ENCODE measurements around the gene CDC7. TPM values are rescaled to one million over a fixed set of nuclear protein-coding genes. Genes with fewer than 3 reads are reported as not detected.
"Not testable (repeated sequence)": the region's sequence is repeated elsewhere in the genome, so short reads cannot be mapped to it uniquely, and the experiment has no call there.

CDC7 gene
- total RNA-seq, 1 donor from 2014 or later = 0.95 TPM

- intact Hi-C loops (cut with DNase I) = no loop called here
- no peak for DNase-seq (ENCODE audit: missing footprints)
- no peak for ATAC-seq
Measured at GRCh38 chr1:91505086-91505485, 4.4 kb downstream of the CDC7 start.

DNA sequence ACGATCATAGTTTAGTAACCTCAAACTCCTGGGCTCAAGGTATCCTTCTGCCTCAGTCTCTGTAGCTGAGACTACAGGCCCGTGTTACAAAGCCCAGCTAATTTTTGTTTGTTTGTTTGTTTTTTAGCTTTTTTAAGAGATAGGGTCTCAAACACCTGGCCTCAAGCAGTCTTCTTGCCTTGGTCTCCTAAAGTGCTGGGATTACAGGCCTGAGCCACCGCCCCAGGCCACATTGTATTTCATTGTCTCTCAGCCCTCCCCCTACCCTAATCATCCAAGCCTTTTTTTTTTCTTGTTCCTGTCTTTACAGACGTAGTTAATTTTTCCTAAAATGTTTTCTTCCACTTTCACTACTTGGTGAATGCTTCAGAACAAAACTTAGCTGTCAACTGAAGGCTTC, 5.4 kb downstream of the CDC7 start:
- intact Hi-C loops (cut with DNase I) = no loop called here
- ATAC-seq = no peak
- DNase-seq (ENCODE audit: missing footprints) = no peak

GRCh38 chr1:91507328-91507727, 6.7 kb downstream of the CDC7 start:
- DNase-seq (ENCODE audit: missing footprints) = no peak
- intact Hi-C loops (cut with DNase I) = no loop called here
- ATAC-seq = no peak

- DNase-seq (ENCODE audit: missing footprints) = no peak
- ATAC-seq = no peak
- intact Hi-C loops (cut with DNase I) = loop anchor here (1.0 to 5.0 kb wide), 4 partner anchors 322 to 782 kb away; partner anchors contain the start of gene TGFBR3
Measured at GRCh38 chr1:91510754-91511153, 10.1 kb downstream of the CDC7 start.

GRCh38 chr1:91511386-91511785, 10.7 kb downstream of the CDC7 start:
- intact Hi-C loops (cut with DNase I) = loop anchor here (1.0 to 5.0 kb wide), 4 partner anchors 321 to 781 kb away; partner anchors contain the start of gene TGFBR3
- DNase-seq (ENCODE audit: missing footprints) = no peak
- ATAC-seq = no peak

DNA sequence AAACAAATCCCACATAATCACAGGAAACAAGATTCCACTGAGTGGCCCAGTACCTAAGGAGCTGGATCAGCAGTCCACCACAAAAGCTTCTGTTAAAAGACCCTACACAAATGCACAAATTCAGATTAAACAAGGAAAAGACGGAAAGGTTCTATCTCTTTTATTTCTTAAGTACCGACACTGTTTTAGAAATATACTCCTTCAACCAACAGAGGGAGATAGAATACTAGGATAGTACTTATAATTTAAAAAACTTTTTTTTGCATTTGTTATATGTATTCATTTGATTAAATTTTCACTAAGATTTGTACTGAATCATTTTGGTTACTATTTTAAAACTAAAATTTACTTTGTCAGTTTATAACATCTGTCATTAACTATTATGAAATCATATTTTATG, 12.5 kb downstream of the CDC7 start:
- ATAC-seq = no peak
- intact Hi-C loops (cut with DNase I) = loop anchor here (5.0 kb wide), 3 partner anchors 319 to 779 kb away; partner anchors contain the start of gene TGFBR3
- no peak for DNase-seq (ENCODE audit: missing footprints)

DNA sequence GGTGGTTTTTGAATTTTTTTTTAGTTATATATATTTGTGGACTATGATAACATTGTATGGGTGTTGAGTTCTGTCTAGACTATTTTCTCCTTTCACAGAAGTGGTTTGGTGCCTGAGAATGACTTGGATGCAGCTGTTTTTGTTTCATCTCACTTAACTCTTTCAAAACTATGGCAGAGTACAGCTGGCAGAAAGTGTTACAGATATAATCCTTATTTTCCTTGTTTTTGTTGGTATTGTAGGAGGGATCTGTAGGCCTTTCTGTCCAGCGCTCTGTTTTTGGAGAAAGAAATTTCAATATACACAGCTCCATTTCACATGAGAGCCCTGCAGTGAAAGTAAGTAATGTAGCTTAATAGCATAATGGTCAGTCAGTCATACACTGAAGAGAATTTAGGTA, 13.1 kb downstream of the CDC7 start:
- DNase-seq (ENCODE audit: missing footprints) (no peak), ATAC-seq (no peak)
- intact Hi-C loops (cut with DNase I) = loop anchor here (5.0 kb wide), 3 partner anchors 319 to 779 kb away; partner anchors contain the start of gene TGFBR3

GRCh38 chr1:91515994-91516393, 15.3 kb downstream of the CDC7 start:
- intact Hi-C loops (cut with DNase I) = loop anchor here (5.0 kb wide), 1 partner anchor 86 kb away; no protein-coding TSS in a partner anchor
- DNase-seq (ENCODE audit: missing footprints) (no peak), ATAC-seq (no peak)

GRCh38 chr1:91516605-91517004, 16.0 kb downstream of the CDC7 start:
- not testable (repeated sequence) for ATAC-seq; DNase-seq (ENCODE audit: missing footprints)
- intact Hi-C loops (cut with DNase I) = loop anchor here (5.0 kb wide), 1 partner anchor 86 kb away; no protein-coding TSS in a partner anchor

DNA sequence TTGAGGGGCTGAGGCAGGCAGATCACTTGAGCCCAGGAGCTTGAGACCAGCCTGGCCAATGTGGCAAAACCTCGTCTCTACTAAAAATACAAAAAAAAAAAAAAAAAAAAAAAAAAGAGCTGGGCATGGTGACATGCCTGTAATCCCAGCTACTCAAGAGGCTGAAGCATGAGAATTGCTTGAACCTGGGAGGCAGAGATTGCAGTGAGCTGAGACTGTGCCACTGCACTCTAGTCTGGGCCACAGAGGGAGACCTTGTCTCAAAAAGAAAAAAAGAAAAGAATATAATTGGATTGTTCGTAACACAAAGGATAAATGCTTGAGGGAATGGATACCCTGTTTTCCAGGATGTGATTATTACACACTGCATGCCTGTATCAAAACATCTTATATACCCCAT, 18.5 kb downstream of the CDC7 start:
- not testable (repeated sequence) for ATAC-seq
- intact Hi-C loops (cut with DNase I) = loop anchor here (5.0 kb wide), 1 partner anchor 83 kb away; no protein-coding TSS in a partner anchor

GRCh38 chr1:91520942-91521507, 20.4 kb downstream of the CDC7 start:
- intact Hi-C loops (cut with DNase I) = no loop called here
- ATAC-seq (no peak), DNase-seq (ENCODE audit: missing footprints) (no peak)

More for the DNA sequence above, 18.5 kb downstream of the CDC7 start:
- not testable (repeated sequence) for DNase-seq (ENCODE audit: missing footprints)

- intact Hi-C loops (cut with DNase I) = no loop called here
- ATAC-seq (no peak), DNase-seq (ENCODE audit: missing footprints) (no peak)
Measured at GRCh38 chr1:91523482-91523881, 22.8 kb downstream of the CDC7 start.

- DNase-seq (ENCODE audit: missing footprints) (no peak), ATAC-seq (no peak)
- intact Hi-C loops (cut with DNase I) = loop anchor here (5.0 kb wide), 2 partner anchors 91 to 181 kb away; no protein-coding TSS in a partner anchor
Measured at GRCh38 chr1:91526496-91526895, 25.8 kb downstream of the CDC7 start.

- no peak for DNase-seq (ENCODE audit: missing footprints)
- intact Hi-C loops (cut with DNase I) = loop anchor here (5.0 kb wide), 2 partner anchors 90 to 180 kb away; no protein-coding TSS in a partner anchor
- no peak for ATAC-seq
Measured at GRCh38 chr1:91527266-91527765, 26.7 kb downstream of the CDC7 start.

GRCh38 chr1:91527781-91528180, 27.1 kb downstream of the CDC7 start:
- ATAC-seq (no peak), DNase-seq (ENCODE audit: missing footprints) (no peak)
- intact Hi-C loops (cut with DNase I) = loop anchor here (5.0 kb wide), 2 partner anchors 90 to 180 kb away; no protein-coding TSS in a partner anchor

DNA sequence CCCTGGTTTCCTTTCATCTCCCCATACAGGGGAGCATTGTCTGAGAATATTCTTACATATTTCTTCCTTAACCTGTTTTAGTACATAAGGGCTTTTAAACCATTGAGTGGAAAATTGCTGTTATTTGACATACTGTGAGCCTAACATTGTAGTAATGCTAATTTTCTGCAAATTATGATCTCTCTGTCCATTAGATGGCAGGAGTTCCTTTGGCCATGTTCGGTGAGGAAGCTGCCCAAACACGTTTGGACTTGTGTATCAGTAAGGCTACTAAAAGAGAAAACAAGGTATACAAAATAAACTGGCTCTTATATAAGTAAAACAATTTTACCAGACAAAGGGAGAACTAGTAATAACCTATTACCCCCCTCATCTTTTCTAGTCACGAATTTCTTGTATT, 29.2 kb downstream of the CDC7 start:
- intact Hi-C loops (cut with DNase I) = loop anchor here (5.0 kb wide), 2 partner anchors 87 to 177 kb away; no protein-coding TSS in a partner anchor
- ATAC-seq (no peak), DNase-seq (ENCODE audit: missing footprints) (no peak)

- ATAC-seq (no peak), DNase-seq (ENCODE audit: missing footprints) (no peak)
- intact Hi-C loops (cut with DNase I) = no loop called here
Measured at GRCh38 chr1:91533361-91534024, 32.8 kb downstream of the CDC7 start.

- intact Hi-C loops (cut with DNase I) = no loop called here
- no peak for ATAC-seq
- no peak for DNase-seq (ENCODE audit: missing footprints)
Measured at GRCh38 chr1:91535441-91535840, 34.8 kb downstream of the CDC7 start.

GRCh38 chr1:91537281-91537986, 36.8 kb downstream of the CDC7 start:
- DNase-seq (ENCODE audit: missing footprints) (no peak), ATAC-seq (peak; percentile 71)
- intact Hi-C loops (cut with DNase I) = no loop called here
